Measurements from ENCODE around the gene ADPRHL1.

DNA sequence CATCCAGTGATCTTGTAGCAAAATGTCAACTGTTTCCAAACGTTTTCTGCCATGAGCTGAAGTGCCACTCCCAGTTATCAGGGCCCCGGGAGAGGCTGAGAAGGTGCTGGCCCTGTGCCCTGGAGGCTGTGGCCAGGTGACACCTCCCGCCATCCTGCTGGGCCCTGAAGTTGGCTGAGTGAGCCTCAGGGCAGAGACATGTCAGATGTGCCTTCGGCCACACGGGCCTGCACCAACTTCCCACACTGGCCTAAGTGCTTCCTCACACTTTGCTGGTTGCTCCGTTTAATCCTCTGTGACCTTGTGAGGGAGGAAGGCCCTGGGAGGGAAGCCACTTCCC lies 4.8 kb downstream of the ADPRHL1 start:
- TF ChIP-seq, protein P1, sequence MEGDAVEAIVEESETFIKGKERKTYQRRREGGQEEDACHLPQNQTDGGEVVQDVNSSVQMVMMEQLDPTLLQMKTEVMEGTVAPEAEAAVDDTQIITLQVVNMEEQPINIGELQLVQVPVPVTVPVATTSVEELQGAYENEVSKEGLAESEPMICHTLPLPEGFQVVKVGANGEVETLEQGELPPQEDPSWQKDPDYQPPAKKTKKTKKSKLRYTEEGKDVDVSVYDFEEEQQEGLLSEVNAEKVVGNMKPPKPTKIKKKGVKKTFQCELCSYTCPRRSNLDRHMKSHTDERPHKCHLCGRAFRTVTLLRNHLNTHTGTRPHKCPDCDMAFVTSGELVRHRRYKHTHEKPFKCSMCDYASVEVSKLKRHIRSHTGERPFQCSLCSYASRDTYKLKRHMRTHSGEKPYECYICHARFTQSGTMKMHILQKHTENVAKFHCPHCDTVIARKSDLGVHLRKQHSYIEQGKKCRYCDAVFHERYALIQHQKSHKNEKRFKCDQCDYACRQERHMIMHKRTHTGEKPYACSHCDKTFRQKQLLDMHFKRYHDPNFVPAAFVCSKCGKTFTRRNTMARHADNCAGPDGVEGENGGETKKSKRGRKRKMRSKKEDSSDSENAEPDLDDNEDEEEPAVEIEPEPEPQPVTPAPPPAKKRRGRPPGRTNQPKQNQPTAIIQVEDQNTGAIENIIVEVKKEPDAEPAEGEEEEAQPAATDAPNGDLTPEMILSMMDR (conservative IDR thresholded peaks at IDR 0.05): no peak
- no peak for TF ChIP-seq ZFX (IDR thresholded peaks at IDR 0.05)
